ENCODE data around the gene LRRC8C. TPM values are rescaled to one million over a fixed set of nuclear protein-coding genes. Genes with fewer than 3 reads are reported as not detected.
A peak's percentile ranks its signal among the peaks of the same experiment; 100 is the strongest.

LRRC8C gene
- total and polyA plus RNA-seq, 2 donors (not counting 1 experiment from before 2014, with no cell fraction given): 3.9 to 6.8 TPM

DNA sequence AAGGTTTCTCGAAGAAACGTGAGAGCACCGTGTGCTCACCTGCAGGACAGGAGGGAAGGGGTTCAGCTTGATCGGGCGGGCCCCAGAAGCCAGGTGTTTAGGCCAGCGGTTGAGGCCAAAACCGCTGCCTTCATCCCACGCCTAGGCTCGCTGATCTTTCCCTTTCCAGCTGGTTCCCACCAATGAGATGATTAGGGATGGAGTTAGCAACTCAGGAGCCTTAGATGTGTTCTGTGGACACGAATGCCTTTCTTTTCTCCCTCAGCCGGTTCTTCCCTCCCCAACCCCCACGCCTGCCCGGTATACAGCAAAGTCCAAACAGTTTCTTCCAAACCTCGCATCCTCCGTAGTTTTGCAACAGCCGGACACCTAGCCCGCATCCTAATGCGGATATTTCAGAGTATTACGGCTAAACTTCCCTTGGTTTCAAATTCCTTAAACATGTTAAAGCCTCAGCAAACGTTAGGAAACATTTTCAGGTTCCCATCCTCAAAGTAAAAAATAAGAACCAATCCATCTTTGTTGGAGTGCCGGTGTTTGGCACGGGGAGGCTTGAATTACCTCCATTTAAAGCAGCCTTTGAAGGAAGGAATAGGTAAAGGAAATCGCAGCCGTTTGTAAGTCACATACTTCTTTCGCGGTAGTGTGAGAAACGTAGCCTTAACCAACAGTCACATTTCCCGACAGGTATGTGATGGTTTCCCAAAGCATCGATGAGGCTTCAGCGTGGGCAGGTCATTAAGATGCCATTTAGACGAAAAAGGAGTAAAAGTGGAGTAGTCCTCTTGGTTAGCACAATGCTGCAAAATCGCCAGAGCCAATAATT lies 1.1 kb downstream of the LRRC8C start:
- ATAC-seq (ENCODE audit: low read depth) (no peak), DNase-seq (no peak)
- Mint-ChIP-seq H3K27me3 (no peaks in the 10 kb centered on the region), H3K27ac (peak overlapping the region; percentile 89), H3K4me1 (peaks cover 45% of the 10 kb centered on the region), H3K9me3 (ENCODE audit: insufficient read depth) (no peaks in the 10 kb centered on the region), H3K4me3 (peak overlapping the region; percentile 97)
- H3K79me2 ChIP-seq (ENCODE audit: control insufficient read depth, insufficient read depth, low read length): peaks cover 57% of the 10 kb centered on the region
- 4% methylated on average over 17 of the region's 32 CpGs for WGBS (ENCODE audit: insufficient coverage)
- no peaks in the 10 kb centered on the region for H3K27me3 ChIP-seq (replicated peaks in 1 of 4; ENCODE audit: control extremely low read depth in 1 of 4, control insufficient read depth in 3 of 4, insufficient read depth in 4 of 4, low read length in 3 of 4)
- no peaks in the 10 kb centered on the region for H3K36me3 ChIP-seq (replicated peaks in 1 of 2; ENCODE audit: control extremely low read depth in 1 of 2, control insufficient read depth in 1 of 2, extremely low read depth in 1 of 2, insufficient read depth in 2 of 2, low read length in 1 of 2)
- ChIA-PET CTCF (interaction anchor here (0.6 to 17.1 kb wide), 6 partner anchors 10 to 137 kb away, joined by 3 to 334 read pairs (median 3); no protein-coding TSS in a partner anchor), POLR2A (interaction anchor here (1.1 to 1.6 kb wide), 2 partner anchors 85 to 129 kb away, joined by 4 to 6 read pairs; no protein-coding TSS in a partner anchor)
- peak overlapping the region; percentile 94 for H3K9ac ChIP-seq (ENCODE audit: low read length)
- intact Hi-C loops (cut with micrococcal nuclease): loop anchor here (1.0 to 2.0 kb wide), 8 partner anchors 19 to 353 kb away; partner anchors contain the start of gene LRRC8D
- H3K9me3 ChIP-seq (ENCODE audit: control extremely low read depth in 1 of 3, control insufficient read depth in 2 of 3, insufficient read depth in 1 of 3, low read length in 2 of 3): no peaks in the 10 kb centered on the region
- peak overlapping the region; percentile 70 to 95 (median 88) for H3K4me3 ChIP-seq (ENCODE audit: control extremely low read depth in 1 of 5, extremely low read depth in 1 of 5, insufficient read depth in 1 of 5, low read depth in 2 of 5, low read length in 4 of 5)
- peak overlapping the region in 1 of 2 donors; percentile 88 for H3K27ac ChIP-seq (ENCODE audit: low read length in 2 of 2)
- H3K4me1 ChIP-seq (ENCODE audit: control insufficient read depth in 2 of 2, insufficient read depth in 2 of 2, low read length in 2 of 2): peaks cover 15 to 23% of the 10 kb centered on the region in 2 donors
- peak overlapping the region; percentile 92 for H3K4me2 ChIP-seq (replicated peaks; ENCODE audit: low read depth, low read length, poor library complexity, severe bottlenecking)
- no peak for TF ChIP-seq EZH2 (IDR thresholded peaks at IDR 0.05; ENCODE audit: borderline replicate concordance, insufficient read depth, low read depth, low read length, poor library complexity, severe bottlenecking)
- TF ChIP-seq, protein P1, sequence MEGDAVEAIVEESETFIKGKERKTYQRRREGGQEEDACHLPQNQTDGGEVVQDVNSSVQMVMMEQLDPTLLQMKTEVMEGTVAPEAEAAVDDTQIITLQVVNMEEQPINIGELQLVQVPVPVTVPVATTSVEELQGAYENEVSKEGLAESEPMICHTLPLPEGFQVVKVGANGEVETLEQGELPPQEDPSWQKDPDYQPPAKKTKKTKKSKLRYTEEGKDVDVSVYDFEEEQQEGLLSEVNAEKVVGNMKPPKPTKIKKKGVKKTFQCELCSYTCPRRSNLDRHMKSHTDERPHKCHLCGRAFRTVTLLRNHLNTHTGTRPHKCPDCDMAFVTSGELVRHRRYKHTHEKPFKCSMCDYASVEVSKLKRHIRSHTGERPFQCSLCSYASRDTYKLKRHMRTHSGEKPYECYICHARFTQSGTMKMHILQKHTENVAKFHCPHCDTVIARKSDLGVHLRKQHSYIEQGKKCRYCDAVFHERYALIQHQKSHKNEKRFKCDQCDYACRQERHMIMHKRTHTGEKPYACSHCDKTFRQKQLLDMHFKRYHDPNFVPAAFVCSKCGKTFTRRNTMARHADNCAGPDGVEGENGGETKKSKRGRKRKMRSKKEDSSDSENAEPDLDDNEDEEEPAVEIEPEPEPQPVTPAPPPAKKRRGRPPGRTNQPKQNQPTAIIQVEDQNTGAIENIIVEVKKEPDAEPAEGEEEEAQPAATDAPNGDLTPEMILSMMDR (IDR thresholded peaks at IDR 0.05): no peak
- no peaks in the 10 kb centered on the region for H4K20me1 ChIP-seq (ENCODE audit: control insufficient read depth, insufficient read depth, low read length, poor library complexity, severe bottlenecking)
- H2AFZ ChIP-seq (ENCODE audit: insufficient read depth, low read depth, low read length, poor library complexity, severe bottlenecking): peak overlapping the region; percentile 95
